ENCODE measurements around the gene CDC20. TPM values are rescaled to one million over a fixed set of nuclear protein-coding genes. Genes with fewer than 3 reads are reported as not detected.

The CDC20 gene
- total and polyA plus RNA-seq, 2 experiments from 2014 or later = 207 to 252 TPM

DNA sequence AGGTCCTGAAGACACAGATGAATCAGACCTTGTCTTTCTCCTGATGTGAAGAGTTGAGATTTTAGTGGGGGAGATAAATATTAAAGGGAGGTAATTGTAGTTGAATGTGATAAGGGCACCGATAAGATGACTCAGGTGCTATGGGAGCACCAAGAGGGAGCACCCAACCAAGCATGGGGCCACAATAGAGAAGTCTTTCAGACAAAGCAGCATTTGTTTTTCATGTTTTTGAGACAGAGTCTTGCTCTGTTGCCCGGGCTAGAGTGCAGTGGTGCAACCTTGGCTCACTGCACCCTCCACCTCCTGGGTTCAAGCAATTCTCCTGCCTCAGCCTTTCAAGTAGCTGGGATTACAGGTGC lies 47.1 kb downstream of the CDC20 start:
- TF ChIP-seq NANOG (IDR thresholded peaks at IDR 0.05; ENCODE audit: borderline replicate concordance) = no peak
- no peak for TF ChIP-seq EZH2phosphoT487 (IDR thresholded peaks at IDR 0.05; ENCODE audit: unreplicated experiment)
- TF ChIP-seq POLR2AphosphoS5 (IDR thresholded peaks at IDR 0.05; ENCODE audit: low read depth) = no peak
- TF ChIP-seq ZNF331 (CRISPR knock-in tag; IDR thresholded peaks at IDR 0.05; ENCODE audit: low read depth) = no peak
- TF ChIP-seq, protein P1, sequence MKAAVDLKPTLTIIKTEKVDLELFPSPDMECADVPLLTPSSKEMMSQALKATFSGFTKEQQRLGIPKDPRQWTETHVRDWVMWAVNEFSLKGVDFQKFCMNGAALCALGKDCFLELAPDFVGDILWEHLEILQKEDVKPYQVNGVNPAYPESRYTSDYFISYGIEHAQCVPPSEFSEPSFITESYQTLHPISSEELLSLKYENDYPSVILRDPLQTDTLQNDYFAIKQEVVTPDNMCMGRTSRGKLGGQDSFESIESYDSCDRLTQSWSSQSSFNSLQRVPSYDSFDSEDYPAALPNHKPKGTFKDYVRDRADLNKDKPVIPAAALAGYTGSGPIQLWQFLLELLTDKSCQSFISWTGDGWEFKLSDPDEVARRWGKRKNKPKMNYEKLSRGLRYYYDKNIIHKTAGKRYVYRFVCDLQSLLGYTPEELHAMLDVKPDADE (IDR thresholded peaks at IDR 0.05) = no peak
- no peak for TF ChIP-seq ZNF462 (CRISPR knock-in tag; IDR thresholded peaks at IDR 0.05)
- DNase-seq (ENCODE audit: low spot score) = no peak
- Histone ChIP-seq H3K27ac (ENCODE audit: low read depth) (no peak overlapping the region), H3K36me3 (ENCODE audit: insufficient read depth) (no peaks in the 10 kb centered on the region), H3K9me2 (ENCODE audit: insufficient read depth) (no peaks in the 10 kb centered on the region), H3K27me3 (ENCODE audit: insufficient read depth) (no peaks in the 10 kb centered on the region), H3K4me1 (ENCODE audit: insufficient read depth) (no peaks in the 10 kb centered on the region), H4K20me1 (replicated peaks; ENCODE audit: insufficient read depth) (no peaks in the 10 kb centered on the region; the same call in 1 of the 2 replicates), H3K4me3 (no peak overlapping the region), H3K79me2 (replicated peaks; ENCODE audit: insufficient read depth) (no peaks in the 10 kb centered on the region), H3K4me2 (no peak overlapping the region), H3F3A (replicated peaks; ENCODE audit: low read depth) (no peaks in the 10 kb centered on the region), H2AFZ (no peak overlapping the region)
- no peaks in the 10 kb centered on the region for H3K27me3 Mint-ChIP-seq (ENCODE audit: insufficient read depth, low read depth, poor library complexity)
- H3K27ac Mint-ChIP-seq = no peak overlapping the region
- no peaks in the 10 kb centered on the region for H3K4me1 Mint-ChIP-seq
- ATAC-seq = no peak
- no peak overlapping the region for H3K4me3 Mint-ChIP-seq
- H3K9me3 Mint-ChIP-seq = no peaks in the 10 kb centered on the region
- peaks cover 13% of the 10 kb centered on the region for H3K36me3 Mint-ChIP-seq (ENCODE audit: low read depth)

All from GM23338 (cell line).